PFSK-1 (cell line): Measurements from ENCODE around the gene FFAR4.

Experiments used
- POLR2AphosphoS5 ChIP-seq: IDR thresholded peaks from 2 replicates; pipeline ENCODE4 v1.6.1; 2012; ENCODE audit warnings: low read depth, mild to moderate bottlenecking, control low read depth, low read length, moderate library complexity
- TF ChIP-seq, protein P1 (sequence below), 2 experiments: IDR thresholded peaks; 2 replicates each; pipeline versions ENCODE4 v1.6.1 to v1.8.0; 2011 to 2012; ENCODE audit warnings: low read depth in 2 of 2, low read length in 2 of 2, control low read depth in 1 of 2, inconsistent platforms in 1 of 2, mild to moderate bottlenecking in 1 of 2, moderate library complexity in 1 of 2; ENCODE audit not compliant: insufficient read depth in 1 of 2

DNA sequence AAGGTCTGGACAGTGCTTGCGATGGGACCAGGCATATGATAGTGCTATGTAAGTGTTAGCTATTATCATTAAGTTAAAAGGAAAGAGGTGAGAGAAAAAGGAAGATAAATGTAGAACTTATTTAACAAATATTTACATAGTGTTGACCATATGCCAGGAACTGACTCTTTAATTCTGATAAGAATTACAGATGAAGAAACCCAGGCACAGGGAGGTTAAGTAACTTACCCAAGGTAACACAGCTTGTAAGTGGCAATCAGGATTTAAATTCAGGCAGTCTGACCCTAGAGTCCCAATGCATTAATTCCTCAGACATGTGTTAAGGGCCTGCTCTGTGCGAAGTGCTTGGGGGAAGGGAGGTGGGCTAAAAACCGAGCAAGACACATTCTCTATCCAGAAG, 11.1 kb downstream of the FFAR4 start:
- TF ChIP-seq POLR2AphosphoS5, result no peak
- TF ChIP-seq, protein P1, sequence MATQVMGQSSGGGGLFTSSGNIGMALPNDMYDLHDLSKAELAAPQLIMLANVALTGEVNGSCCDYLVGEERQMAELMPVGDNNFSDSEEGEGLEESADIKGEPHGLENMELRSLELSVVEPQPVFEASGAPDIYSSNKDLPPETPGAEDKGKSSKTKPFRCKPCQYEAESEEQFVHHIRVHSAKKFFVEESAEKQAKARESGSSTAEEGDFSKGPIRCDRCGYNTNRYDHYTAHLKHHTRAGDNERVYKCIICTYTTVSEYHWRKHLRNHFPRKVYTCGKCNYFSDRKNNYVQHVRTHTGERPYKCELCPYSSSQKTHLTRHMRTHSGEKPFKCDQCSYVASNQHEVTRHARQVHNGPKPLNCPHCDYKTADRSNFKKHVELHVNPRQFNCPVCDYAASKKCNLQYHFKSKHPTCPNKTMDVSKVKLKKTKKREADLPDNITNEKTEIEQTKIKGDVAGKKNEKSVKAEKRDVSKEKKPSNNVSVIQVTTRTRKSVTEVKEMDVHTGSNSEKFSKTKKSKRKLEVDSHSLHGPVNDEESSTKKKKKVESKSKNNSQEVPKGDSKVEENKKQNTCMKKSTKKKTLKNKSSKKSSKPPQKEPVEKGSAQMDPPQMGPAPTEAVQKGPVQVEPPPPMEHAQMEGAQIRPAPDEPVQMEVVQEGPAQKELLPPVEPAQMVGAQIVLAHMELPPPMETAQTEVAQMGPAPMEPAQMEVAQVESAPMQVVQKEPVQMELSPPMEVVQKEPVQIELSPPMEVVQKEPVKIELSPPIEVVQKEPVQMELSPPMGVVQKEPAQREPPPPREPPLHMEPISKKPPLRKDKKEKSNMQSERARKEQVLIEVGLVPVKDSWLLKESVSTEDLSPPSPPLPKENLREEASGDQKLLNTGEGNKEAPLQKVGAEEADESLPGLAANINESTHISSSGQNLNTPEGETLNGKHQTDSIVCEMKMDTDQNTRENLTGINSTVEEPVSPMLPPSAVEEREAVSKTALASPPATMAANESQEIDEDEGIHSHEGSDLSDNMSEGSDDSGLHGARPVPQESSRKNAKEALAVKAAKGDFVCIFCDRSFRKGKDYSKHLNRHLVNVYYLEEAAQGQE (IDR thresholded peaks at IDR 0.05; ENCODE audit: insufficient read depth in 1 of 2, low read depth in 2 of 2, low read length in 2 of 2), result no peak
